NOMO-1 treated with dmso at 0.1 percent for 144 hours (cell line): ENCODE results near the gene CAMKK2.
A peak's percentile ranks its signal among the peaks of the same experiment; 100 is the strongest.
"Not testable (repeated sequence)": the region's sequence is repeated elsewhere in the genome, so short reads cannot be mapped to it uniquely, and the experiment has no call there.

Experiments used
- DNase-seq: peaks from one replicate; lab custom pipeline; 2025; ENCODE audit not compliant: unreplicated experiment; lab: John Stamatoyannopoulos, UW

The CAMKK2 gene

DNA sequence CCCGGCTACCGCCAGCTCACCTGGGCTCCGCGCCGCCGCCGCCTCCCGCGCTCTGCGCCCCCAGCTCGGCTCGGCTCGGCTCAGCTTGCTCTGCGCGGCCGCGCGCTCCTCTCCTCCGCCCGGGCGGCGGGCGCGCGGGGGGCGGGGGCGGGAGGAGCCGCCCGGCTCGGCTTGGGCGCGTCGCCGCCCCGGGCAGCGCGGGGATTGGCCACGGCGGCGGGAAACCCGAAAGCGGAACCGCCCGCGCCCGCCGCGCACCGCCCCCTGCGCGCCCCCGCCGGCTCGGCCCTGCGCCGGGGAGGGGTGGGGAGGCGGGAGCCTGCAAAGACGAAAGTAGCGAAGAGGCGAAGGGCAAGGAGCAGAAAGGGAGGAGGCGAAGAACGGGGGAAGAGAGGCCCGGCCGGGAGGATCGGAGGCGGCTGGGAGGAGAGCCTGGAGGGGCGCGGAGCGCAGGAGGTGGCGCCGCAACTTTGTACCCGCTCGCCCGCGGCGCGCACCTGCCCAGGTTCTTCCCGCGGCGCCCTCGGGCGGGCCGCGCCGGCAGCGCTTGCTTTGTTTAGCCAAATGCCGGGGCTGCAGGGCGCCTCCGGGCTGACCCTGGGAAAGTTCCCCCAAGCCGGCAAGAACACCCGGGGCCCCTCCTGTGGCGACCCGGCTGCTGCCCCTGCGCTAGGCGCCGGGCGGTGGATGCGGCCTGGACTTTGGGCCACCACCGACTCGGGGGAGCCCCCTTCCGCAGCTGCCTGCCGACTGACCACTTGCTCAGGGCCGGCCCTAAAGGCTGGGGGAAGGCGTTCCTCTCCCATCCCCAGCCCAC, at the start of gene CAMKK2:
Gene CAMKK2 (minus strand): TSS at position 92 of the 817 bp plus-strand sequence. CDS start 22,183 bp downstream, outside the sequence.
- peak; percentile 82 for DNase-seq

DNA sequence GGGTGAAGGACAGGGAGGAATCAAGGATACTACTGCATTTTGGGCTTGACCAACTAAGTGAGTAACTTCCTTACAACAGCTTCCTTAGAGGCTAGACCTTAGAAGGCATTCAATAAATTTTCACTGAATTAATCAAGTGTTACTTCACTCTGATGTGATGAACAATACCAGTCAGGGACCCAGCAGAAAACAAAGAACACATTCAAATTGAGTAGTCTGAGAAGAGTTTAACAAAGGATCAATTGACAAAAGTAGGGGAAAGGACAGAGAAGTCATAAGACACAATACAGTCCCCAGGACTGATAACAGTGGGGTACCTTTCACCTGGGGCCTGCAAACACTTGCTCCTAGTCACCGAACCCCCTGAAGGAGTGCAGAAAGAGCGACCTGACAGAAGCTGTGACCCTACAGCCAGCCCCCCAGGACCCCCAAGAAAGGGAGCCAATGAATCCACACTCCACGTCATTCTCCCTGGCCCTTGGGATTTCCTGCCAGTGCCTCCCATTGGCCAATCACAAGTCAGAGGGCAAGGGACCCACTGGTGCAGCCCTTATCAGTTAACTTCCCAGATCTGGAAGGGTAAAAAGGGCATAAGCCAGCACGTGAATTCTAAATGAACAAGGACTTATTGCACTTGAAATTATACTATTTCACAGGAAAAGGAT, 48.8 kb upstream of the CAMKK2 start:
- DNase-seq = no peak

DNA sequence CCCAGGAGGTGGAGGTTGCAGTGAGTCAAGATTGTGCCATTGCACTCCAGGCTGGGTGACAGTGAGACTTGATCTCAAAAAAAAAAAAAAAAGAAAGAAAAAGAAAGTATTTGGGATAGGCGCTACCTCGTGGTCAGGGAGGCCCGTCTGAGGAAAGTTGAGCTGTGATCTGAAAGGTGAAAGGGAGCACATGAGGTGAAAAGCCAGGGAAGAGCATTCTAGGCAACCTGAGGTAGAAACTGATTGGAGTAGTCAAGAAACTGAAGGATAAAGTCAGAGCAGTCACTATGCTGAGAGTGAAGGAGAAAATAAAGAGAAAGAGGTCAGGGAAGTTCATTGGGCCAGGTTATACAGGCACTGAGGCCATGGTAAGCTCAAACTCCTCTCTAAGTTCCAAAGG, 48.0 kb upstream of the CAMKK2 start:
- DNase-seq = no peak

DNA sequence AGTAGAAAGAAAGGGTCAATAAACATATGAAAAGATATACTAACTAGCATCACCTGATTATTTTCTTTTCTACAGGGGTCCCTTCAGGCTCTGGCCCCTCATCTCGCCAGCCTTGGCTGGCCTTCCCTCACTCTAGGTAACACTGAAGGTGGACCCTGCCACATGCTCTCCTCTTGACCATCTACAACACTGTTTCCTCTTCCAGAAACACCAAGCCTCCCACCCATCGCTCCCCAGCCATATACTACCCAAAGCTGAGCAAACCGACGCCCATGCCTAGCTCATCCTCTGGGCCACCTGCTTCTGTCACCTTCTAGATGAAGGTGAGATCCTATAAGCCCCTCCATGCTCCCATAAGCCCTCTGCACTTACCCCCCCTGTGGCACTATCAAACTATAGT, 40.9 kb upstream of the CAMKK2 start:
- no peak for DNase-seq

DNA sequence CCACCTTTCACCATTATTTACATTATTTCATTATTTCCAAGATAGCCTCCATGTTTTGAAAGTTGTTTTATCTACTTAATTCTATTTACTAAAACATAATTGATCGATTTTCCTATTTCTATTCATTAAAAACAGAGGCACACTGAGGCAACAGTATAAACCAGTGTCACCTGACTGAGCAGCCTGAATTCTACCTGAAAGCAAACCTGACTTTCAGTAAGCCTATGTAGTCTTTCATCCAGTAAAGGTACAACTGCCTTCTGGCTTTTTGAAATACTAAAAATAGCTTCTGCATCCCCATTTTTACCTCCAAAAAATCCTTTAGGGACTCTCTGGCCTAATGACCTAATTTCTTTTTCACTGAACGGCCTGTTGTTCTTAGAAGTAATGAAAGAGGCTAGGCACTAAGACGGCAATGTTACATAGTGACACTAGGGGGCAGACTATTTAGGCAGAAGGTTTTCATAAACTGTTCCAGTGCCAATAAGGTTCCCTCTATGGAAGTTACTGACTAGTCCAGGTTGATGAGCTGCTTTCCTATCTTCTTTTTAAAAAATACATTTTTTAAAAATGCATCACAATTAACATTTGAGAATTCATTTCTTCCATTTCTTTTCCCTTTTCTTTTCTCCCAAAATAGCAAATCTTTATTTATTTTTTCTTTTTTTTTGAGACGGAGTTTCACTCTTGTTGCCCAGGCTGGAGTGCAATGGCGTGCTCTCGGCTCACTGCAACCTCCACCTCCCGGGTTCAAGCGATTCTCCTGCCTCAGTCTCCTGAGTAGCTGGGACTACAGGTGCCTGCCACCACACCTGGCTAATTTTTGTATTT, 38.2 kb upstream of the CAMKK2 start:
- DNase-seq = peak; percentile 46

DNA sequence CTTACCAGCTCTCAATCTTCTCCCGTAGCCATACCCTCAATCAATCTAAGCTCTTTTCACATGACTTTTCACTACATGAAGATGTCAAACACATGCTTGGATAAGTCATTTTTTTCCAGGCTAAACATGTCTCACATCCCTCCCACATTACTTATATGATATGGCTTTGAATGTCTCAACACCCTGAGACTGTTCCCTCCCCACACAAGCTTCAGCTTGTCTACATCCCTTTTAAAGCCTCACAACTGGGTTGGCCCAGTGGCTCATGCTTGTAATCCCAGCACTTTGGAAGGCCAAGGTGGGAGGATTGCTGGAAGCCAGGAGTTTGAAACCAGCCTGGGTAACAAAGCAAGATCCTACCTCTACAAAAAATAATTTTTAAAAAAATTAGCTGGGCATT, 37.2 kb upstream of the CAMKK2 start:
- DNase-seq = no peak

DNA sequence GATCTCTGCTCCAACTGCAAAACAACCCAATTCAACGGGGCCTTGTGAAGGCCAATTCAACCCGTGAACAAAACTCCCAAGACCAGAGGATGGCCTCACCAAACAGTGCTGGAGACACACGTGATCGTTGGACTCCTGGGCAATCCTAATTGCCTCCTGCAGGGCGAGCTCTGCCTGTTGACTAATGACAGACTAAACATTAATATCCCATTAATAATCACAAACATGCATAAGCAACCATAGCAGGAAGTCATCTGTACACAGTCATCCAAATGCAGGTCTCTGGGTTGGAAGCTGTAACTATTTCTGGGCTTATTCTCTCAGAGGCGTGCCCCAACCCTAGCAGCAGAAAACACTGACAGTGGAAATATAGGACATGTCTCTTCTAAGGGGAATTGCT, 34.7 kb upstream of the CAMKK2 start:
- DNase-seq = no peak

DNA sequence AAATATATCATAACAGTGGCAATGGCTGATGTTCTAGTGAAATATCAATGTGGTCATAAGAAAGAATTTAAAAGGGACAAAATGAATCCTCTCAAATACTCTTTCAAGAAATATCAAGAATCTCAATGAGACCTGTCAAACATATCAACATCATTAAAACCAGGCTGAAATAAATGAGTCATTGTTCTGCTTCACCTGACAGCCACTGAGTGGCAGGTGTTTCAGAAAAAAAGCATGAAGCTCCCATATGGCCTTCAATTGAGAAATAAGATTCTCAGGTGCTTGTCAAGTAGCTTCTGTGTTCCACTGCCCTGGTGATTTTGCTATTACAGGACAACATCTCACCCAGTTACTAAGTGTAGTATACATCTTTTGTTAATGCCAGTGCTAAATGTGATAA, 34.2 kb upstream of the CAMKK2 start:
- no peak for DNase-seq

DNA sequence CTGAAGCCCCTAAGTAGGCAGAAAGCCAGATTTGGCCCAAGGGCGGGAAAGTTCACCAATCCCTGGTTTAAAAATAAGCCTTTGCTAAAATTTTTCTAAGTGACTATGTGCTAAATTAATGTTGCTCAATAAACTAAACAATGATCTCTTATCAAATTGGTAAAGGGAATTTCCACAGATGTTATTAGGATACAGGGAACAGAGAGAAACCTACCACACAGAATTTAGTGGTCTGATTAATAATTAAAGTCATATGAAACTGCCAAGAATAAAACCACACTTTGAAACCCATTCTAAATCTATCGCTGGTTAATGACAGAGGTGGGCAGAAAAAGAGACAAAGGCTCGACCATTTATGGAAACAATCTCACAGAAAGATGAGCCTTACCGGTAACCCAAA, 33.7 kb upstream of the CAMKK2 start:
- no peak for DNase-seq

DNA sequence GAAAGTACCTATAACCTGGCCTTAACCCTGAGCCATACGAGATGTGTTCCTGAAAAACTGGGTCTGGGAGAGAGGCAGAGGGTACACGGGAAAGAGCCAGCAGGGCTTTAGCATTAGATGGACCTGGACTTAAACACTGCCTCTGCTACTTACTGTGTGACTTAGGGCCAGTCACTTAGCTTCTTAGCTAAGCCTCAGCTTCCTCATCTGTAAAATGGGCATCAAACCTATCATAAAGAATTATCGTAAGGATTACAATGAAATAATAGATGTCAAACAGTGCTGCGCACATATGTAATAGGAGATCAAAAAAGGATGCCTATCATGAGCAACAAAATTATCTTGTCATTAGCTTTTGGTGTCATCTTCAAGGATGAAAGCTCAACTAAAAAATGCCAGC, 32.1 kb upstream of the CAMKK2 start:
- no peak for DNase-seq

DNA sequence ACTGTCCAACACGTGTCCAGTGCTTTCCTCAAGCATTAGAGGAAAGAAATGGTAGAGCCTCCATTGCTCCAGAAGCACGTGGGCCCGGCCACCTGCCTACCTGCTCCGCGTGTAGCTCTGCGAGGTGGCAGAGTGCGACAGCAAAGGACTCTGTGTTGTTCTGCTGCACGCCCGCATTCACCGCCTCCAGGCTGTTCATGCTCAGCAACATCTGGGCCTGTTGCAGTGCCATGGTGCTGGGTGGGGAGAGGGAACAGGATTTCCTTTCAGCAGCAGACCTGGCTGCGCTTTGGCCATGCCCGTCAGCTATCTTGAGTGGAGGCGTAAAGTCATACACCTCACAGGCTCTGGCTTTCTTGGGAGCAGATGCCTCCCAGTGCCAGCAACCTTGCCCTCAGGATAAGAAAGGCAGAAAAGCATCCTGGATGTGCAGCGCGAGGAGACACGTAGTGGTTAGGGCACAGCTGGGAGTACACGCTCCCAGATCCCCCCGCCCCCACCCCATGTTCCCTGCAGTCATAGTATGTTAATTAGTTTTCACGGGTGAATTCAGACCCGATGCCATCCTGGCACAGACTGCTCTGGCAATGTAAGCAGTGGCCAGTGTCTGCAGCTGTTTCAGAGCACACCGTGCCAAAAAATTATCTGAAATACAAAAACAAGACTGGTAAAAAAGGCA, 30.6 kb upstream of the CAMKK2 start:
- DNase-seq = no peak

DNA sequence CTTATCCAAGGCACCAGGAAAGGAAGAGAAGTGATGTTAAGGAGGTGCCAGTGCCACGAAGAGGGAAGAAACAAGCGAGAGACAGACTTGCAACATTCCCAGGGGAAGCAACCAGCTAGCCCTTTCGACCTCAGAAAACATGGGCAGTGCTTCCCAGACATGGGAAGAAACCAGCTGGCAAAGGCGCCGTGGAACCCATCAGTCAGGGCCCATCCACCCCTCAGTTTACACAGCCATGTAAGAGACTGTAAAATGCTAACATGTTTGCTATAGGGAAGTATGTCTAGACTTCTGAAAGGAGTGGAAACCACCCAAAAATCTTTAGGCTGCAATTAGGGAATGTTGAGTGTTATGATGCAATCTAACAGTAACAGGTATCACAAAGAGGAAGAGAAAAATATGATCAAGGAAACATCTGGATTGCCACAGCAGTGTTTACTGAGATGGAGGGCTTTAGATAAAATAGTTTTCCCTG, 29.4 kb upstream of the CAMKK2 start:
- DNase-seq = no peak

DNA sequence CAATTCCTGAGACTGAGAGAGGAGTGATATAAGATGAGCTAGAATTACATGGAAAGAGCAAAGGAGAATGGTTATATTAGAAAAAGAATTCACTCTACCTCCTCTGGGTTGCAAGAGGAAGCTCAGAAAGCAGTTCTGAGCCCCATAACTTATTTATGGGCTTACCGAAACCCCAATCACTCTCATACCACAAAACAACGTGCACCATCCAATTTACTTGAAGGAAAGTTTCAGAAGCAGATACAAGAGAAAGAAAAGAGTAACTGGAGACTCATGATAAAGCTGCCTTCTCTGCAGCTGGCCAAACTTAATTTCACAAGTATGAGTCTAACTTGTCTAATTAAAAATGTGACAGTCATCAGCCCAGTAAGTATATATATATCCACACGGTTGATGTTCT, 27.4 kb upstream of the CAMKK2 start:
- DNase-seq = no peak

DNA sequence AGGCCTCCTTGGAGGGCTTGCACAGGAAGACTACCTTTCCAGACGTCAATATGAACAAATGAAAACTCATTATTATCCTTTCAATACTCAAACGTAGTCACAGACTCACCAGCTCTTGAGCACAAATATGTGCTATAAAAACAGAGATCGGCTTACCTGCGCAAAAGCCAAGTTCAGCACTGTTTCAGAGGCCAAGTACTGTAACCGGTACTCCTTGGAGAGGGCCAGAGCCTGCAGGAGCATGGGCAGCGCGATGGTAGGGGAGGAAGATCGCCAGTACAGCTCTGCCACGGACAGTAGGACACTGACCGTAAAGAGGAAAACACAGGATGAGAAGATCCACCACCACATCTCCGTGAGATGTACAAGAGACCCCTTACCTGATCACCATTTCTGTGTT, 21.6 kb upstream of the CAMKK2 start:
- no peak for DNase-seq

DNA sequence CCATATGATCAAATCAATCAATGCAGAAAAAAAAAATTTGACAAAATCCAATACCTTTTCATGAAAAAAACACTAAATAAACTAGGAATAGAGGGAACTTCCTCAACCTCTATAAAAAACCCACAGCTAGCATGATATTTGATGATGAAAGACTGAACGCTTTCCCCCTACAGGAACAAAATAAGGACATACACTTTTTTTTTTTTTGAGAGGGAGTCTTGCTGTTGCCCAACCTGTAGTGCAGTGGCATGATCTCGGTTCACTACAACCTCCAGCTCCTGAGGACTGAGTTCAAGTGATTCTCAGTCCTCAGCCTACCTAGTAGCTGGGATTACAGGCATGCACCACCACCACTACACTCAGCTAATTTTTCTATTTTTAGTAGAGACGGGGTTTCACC, 17.9 kb upstream of the CAMKK2 start:
- DNase-seq = peak; percentile 51

DNA sequence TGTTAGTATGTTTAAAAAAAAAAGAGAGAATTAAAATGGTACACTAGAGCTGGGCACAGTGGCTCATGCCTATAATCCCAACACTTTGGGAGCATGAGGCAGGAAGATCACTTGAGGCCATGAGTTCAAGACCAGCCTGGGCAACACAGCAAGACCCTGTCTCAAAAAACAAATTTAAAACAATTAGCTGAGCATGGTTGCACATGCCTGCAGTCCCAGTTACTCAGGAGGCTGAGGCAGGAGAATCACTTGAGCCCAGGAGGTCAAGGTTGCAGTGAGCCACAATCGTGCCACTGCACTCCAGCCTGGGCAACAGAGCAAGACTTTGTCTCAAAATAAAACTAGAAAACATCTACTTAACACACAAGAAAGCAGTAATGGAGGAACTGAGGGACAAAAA, 13.7 kb upstream of the CAMKK2 start:
- DNase-seq = not testable (repeated sequence)

DNA sequence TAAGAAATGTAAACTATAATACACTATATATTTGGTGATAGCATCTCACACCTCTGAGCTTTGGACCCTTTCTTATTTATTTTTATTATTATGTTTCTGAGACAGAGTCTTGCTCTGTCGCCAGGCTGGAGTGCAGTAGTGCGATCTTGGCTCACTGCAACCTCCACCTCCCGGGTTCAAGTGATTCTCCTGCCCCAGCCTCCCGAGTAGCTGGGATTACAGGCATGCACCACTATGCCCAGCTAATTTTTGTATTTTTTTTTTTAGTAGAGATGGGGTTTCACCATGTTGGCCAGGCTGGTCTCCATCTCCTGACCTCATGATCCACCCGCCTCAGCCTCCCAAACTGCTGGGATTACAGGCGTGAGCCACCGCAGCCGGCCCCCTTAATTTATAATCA, 10.9 kb upstream of the CAMKK2 start:
- not testable (repeated sequence) for DNase-seq

DNA sequence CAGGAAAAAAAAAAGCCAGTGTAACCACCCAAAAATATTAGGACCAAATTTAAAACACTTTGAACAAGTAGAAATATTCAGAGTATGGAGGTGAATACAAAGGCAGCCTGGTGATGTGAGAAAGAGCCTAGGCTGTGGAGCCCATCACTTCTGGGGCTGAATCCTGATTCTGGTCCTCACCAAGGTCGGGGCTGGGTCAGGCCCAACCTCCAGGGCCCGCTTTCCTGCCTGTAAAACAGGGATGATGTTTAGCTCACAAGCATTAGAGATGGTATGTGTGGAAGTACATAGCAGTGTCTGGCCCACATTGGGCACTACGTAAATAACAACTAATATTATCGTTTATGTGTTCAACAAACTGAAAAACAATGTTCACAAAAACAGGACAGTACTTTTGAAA, 7.8 kb upstream of the CAMKK2 start:
- no peak for DNase-seq

DNA sequence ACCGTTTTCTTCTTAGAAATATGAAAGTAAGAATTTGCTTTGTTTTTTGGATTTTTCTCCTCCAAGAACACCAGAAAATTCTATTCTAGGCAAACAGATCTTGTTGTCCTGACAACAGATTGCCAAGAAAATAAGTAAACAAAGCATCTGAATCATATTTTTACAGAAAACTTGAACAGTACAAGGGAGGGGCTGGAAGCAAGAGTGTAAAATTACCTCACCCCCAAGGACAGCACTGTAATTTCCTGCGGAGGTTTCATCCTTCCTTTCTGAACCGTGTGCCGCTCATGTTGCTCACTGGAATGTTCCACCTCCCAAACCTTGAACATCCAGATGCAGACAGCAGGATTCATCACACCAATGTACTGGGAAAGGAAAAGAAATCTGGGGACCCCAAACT, 5.4 kb upstream of the CAMKK2 start:
- no peak for DNase-seq

DNA sequence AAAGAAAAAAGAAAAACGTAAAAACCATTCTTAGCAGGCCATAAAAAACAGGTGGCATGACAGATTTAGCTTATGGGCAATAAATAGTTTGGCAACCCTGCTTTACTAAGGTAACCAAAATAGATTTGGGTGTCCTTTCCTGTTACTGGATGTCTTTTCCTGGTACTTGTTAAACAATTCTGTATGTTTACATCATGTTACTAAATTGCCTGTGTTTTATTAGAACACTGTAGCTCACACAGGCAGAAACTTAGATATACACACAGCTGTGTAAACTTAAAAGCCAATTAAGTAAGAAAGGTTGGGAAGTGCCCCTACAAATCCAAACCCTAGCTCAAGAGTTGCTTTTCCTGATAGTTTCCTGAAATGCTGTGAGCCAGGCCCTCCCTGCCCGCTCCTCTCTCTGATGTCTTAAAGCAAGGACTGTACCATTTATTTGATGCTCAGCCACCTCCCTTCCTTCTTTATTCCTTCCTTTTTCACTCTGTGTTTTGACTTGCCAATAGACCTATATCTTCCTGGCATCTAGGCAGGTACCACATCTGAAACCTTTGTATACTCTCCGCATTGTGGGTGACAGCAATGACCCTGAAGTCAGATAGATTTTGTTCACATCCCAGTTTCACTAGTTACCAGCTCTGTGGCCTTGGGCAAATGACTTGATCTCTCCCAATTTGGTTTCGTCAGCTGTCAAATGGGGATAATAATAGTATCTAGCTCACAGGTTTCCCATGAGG, 3.7 kb upstream of the CAMKK2 start:
- no peak for DNase-seq
